Renal cortex interstitium (tissue), 15 donors: Measurements from ENCODE around the gene IFNL3. TPM values are rescaled to one million over a fixed set of nuclear protein-coding genes. Genes with fewer than 3 reads are reported as not detected.
"Not testable (repeated sequence)": the region's sequence is repeated elsewhere in the genome, so short reads cannot be mapped to it uniquely, and the experiment has no call there.

Experiments used
- DNase-seq, 11 donors: peaks; one replicate each; pipeline ENCODE4 v3.0.0-alpha.2; 2013; ENCODE audit warnings: low read depth in 9 of 11, low spot score in 4 of 11; ENCODE audit errors: extremely low read depth in 1 of 11
- long read RNA-seq, 16 experiments: transcript quantifications; one replicate each; lab custom pipeline, GENCODE V29; 2026
- polyA plus RNA-seq, 3 donors: library from polyadenylated mRNA; unstranded; fragments of 120-200 nt; gene quantifications; one replicate each; pipeline ENCODE4 v1.2.1, GENCODE V29; 2013; ENCODE audit not compliant: insufficient read length in 3 of 3

Gene IFNL3
- polyA plus RNA-seq, result not detected
- long read RNA-seq, donor 1, result 0 reads
- long read RNA-seq, donor 2, result 0 reads
- long read RNA-seq, donor 3, result 0 reads
- long read RNA-seq, donor 4, result 0 reads
- long read RNA-seq, donor 5, result 0 reads
- long read RNA-seq, donor 6, result 0 reads
- long read RNA-seq, donor 7, result 0 reads
- long read RNA-seq, donor 8, result 0 reads
- long read RNA-seq, donor 9, result 0 reads
- long read RNA-seq, donor 10, result 0 reads
- long read RNA-seq, donor 11, result 0 reads
- long read RNA-seq, donor 12, result 0 reads
- long read RNA-seq, donor 13, result 0 reads
- long read RNA-seq, donor 14, result 0 reads
- long read RNA-seq, donor 15, result 0 reads
- long read RNA-seq, donor 16, result 0 reads

DNA sequence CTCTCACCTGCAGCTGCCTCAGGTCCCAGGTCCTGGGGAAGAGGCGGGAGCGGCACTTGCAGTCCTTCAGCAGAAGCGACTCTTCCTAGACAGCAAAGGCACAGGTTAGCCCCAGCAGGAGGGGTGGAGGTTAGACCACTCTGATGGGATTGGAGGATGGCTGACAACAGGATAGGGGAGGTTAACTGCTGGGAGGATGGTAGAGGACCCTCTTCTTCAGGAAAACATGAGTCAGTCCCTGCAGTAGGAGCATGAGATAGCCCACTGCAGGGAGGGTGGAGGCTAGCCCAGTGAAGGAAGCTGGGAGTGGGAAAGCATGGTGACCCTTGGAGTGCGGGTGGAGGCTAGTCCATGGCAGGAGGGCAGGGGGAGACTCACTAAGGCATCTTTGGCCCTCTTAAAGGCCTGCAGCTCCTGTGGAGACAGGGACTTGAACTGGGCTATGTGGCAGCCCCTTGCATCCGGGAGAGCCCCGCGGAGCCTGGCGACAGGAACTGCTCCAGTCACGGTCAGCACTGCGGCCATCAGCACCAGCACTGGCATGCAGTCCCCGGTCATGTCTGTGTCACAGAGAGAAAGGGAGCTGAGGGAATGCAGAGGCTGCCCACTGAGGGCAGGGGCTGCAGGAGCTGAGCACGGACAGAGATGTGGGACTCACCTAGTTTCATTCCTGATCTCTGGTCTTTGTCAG lies at the start of gene IFNL3:
Gene IFNL3 (minus strand): TSS at position 597 of the 691 bp plus-strand sequence. CDS start 39 bp downstream, at position 558.
- not testable (repeated sequence) for DNase-seq

DNA sequence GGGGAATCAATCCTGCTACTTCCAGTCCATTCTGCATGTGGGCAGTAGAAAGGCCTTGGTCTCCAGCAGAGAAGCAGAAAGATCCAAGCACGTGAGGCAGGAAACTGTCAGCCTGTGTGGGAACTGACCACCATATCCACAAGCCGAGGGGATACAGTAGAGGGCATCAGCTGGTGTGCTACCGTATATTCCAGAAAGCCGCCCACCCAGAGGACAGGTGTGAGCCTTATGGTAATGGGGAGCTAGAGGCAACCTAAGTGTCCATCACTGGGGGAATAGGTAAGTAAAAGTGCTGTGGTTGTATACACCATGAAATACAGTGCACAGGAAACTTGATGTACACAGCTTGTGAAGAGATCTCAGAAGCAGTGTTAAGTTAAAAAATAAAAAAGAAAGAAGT lies 48.6 kb upstream of the IFNL3 start:
- DNase-seq, result no peak

- no peak for DNase-seq
Observed at GRCh38 chr19:39284032-39284431, 39.2 kb upstream of the IFNL3 start.

GRCh38 chr19:39282021-39282420 lies 37.2 kb upstream of the IFNL3 start:
- DNase-seq, result no peak

GRCh38 chr19:39277598-39277997 lies 32.8 kb upstream of the IFNL3 start:
- DNase-seq, result no peak

- DNase-seq, result no peak
Observed at GRCh38 chr19:39276740-39277139, 31.9 kb upstream of the IFNL3 start.

GRCh38 chr19:39275578-39275977 lies 30.8 kb upstream of the IFNL3 start:
- DNase-seq, result no peak

GRCh38 chr19:39273859-39274258 lies 29.1 kb upstream of the IFNL3 start:
- DNase-seq, result not testable (repeated sequence)

- no peak for DNase-seq
Observed at GRCh38 chr19:39270036-39270871, 25.4 kb upstream of the IFNL3 start.

DNA sequence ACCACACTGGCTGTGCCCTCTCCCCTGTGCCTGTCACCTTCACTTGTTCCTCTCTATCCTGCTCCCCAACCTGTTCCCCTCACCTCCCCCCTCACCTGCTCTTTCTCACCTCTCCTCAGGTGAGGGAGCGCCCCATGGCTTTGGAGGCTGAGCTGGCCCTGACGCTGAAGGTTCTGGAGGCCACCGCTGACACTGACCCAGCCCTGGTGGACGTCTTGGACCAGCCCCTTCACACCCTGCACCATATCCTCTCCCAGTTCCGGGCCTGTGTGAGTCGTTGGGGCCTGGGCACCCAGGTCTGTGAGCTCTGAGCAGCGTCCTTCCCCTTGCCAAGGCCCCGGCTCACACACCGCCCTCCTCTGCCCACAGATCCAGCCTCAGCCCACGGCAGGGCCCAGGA lies 24.6 kb upstream of the IFNL3 start:
- DNase-seq, result not testable (repeated sequence)

- not testable (repeated sequence) for DNase-seq
Observed at GRCh38 chr19:39268531-39269223, 23.9 kb upstream of the IFNL3 start.

DNA sequence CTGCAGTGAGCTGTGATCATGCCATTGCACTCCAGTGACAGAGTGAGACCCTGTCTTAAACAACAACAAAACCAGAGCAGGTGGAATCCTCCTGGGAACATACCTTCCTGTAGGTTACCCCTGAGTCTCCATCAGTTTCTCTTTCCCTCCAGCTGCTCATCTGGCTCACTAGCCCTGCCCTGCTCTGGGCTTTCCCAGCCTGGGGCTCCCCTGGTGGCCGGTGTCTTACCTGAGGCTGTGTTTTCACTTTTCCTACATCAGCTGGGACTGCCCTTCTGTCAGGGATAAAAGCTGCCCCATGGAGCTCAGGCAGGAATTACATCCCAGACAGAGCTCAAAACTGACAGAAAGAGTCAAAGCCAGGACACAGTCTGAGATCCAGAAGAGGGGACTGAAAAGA lies 23.3 kb upstream of the IFNL3 start, which contains the start of gene IFNL2:
Gene IFNL2 (plus strand): TSS at position 312 of the 400 bp plus-strand sequence. CDS start 173 bp downstream, outside the sequence.
- not testable (repeated sequence) for DNase-seq

GRCh38 chr19:39265321-39265916 lies 20.6 kb upstream of the IFNL3 start:
- DNase-seq, result no peak

GRCh38 chr19:39264306-39265290 lies 19.8 kb upstream of the IFNL3 start:
- no peak for DNase-seq

DNA sequence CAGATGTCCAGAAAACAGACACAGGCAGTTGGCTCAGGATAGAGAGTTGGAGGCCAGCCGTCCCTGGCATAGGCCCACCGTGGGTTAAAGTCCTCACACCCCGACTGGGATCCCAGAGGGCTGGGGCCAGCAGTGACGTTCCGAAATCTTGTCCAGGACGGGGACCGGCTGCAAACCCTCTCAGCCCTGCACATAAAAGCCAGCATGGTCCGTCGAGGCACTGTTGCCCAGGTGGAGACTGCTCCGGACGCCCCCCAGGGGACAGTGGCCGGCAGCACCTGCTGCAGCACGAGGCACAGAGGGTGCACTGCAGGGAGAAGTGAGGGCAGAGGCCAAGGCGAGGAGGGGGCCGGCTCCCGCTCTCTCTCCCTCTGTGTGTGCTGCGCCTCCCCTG lies 19.1 kb upstream of the IFNL3 start:
- DNase-seq, result no peak

DNA sequence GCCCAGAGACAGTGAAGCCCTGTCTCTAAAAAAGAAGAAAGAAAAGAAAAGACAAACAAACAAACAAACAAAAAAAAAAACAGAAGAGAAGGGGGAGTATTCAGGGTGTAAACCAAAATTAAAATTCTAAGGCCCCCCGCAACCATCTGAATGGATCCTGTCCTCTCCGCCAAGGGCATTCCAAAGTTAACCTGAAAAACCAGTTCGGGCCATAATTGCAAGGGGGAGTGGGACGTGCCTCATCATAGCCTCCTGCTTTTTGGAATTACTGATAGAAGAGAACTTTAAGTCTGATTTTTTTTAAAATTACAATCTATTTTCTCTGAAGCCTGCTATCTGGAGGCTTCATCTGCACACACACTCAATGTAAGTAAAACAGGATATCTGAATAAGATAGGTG lies 17.7 kb upstream of the IFNL3 start:
- DNase-seq, result no peak

GRCh38 chr19:39261704-39262103 lies 16.9 kb upstream of the IFNL3 start:
- DNase-seq, result no peak
